ENCODE measurements around the gene RNF168.
"Not testable (repeated sequence)": the region's sequence is repeated elsewhere in the genome, so short reads cannot be mapped to it uniquely, and the experiment has no call there.

Gene RNF168

DNA sequence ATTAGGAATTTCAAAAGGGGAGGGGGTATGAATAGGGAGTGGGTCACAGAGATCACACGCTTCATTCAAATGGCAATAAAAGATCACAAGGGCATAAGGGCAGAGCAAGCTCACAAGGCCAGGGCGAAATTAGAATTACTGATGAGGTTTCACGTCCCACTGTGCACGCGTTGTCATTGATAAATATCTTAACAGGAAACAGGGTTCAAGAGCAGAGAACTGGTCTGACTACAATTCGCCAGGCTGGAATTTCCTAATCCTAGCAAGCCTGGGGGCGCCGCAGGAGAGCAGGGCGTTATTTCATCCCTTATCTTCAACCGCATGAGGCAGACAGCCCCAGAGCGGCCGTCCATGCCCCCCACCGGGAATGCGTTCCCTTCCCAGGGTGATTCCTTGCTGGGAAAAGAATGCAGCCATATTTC is 29.7 kb upstream of the RNF168 start:
- Histone ChIP-seq H3K9me3 (ENCODE audit: control insufficient read depth, low read length) (no peaks in the 10 kb centered on the region), H3K4me1 (ENCODE audit: control insufficient read depth, insufficient read depth, low read length, poor library complexity, severe bottlenecking) (peaks cover 6% of the 10 kb centered on the region), H3K36me3 (ENCODE audit: control insufficient read depth, insufficient read depth, low read length) (no peaks in the 10 kb centered on the region), H3K27ac (ENCODE audit: insufficient read depth, low read length, poor library complexity, severe bottlenecking) (no peak overlapping the region), H3K4me3 (ENCODE audit: insufficient read depth, low read depth, low read length, poor library complexity, severe bottlenecking) (no peak overlapping the region), H3K27me3 (replicated peaks; ENCODE audit: control insufficient read depth, insufficient read depth, low read length, poor library complexity, severe bottlenecking) (no peaks in the 10 kb centered on the region)
- no peak for DNase-seq

DNA sequence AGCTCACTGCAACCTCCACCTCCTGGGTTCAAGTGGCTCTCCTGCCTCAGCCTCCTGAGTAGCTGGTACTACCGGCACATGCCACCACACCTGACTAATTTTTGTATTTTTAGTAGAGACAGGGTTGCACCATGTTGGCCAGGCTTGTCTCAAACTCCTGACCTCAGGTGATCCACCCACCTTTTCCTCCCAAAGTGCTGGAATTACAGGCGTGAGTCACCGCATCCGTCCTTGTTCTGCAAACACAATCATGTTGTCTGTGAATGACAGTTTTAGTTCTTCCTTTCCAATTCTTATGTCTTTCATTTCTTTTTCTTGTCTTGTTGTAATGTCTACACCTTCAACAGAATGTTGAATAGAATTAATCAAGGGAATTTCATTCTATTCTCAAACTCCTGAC is 27.9 kb upstream of the RNF168 start:
- peaks cover 6% of the 10 kb centered on the region for H3K4me1 ChIP-seq (ENCODE audit: control insufficient read depth, insufficient read depth, low read length, poor library complexity, severe bottlenecking)
- no peak overlapping the region for H3K27ac ChIP-seq (ENCODE audit: insufficient read depth, low read length, poor library complexity, severe bottlenecking)
- H3K27me3 ChIP-seq (replicated peaks; ENCODE audit: control insufficient read depth, insufficient read depth, low read length, poor library complexity, severe bottlenecking), result no peaks in the 10 kb centered on the region
- H3K4me3 ChIP-seq (ENCODE audit: insufficient read depth, low read depth, low read length, poor library complexity, severe bottlenecking), result no peak overlapping the region
- no peak for DNase-seq
- H3K9me3 ChIP-seq (ENCODE audit: control insufficient read depth, low read length), result no peaks in the 10 kb centered on the region
- H3K36me3 ChIP-seq (ENCODE audit: control insufficient read depth, insufficient read depth, low read length), result no peaks in the 10 kb centered on the region

DNA sequence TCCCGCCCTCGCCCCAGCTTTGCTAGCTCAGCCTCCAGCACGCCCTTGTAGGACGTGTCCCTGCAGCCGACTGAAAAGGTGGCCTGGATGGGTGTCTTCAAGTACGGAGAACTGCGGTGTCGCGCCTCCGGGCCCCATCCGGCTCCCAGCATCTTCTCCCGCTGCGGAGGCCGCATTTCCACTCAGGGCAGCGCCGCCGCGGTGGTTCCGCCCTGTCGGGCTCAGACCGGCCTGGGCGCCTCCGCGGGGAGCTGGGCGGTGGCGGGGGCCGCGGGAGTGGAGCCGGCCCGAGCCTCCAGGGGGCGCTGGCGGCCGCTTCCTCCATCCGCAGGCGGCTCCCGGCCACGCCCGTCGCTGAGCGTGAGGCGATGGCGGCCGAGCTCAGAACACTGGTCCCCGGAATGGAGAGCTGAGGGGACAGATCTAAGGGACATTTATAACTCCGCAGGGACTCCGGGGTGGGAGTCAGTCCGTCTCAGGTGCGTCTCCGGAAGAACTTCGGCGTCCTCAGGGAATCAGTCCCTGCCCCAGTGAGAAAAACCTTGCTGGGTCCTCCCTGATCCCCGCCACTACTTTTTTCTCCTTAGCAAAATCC is 25.2 kb upstream of the RNF168 start:
- Histone ChIP-seq H3K4me1 (ENCODE audit: control insufficient read depth, insufficient read depth, low read length, poor library complexity, severe bottlenecking) (peaks cover 6% of the 10 kb centered on the region), H3K27ac (ENCODE audit: insufficient read depth, low read length, poor library complexity, severe bottlenecking) (no peak overlapping the region), H3K27me3 (replicated peaks; ENCODE audit: control insufficient read depth, insufficient read depth, low read length, poor library complexity, severe bottlenecking) (no peaks in the 10 kb centered on the region), H3K4me3 (ENCODE audit: insufficient read depth, low read depth, low read length, poor library complexity, severe bottlenecking) (peak overlapping the region; percentile 53), H3K9me3 (ENCODE audit: control insufficient read depth, low read length) (no peaks in the 10 kb centered on the region), H3K36me3 (ENCODE audit: control insufficient read depth, insufficient read depth, low read length) (no peaks in the 10 kb centered on the region)
- peak; percentile 28 to 67 (median 45) for DNase-seq

GRCh38 chr3:196525141-196525540 is 21.6 kb upstream of the RNF168 start:
- H3K4me3 ChIP-seq (ENCODE audit: insufficient read depth, low read depth, low read length, poor library complexity, severe bottlenecking), result no peak overlapping the region
- peaks cover 6% of the 10 kb centered on the region for H3K4me1 ChIP-seq (ENCODE audit: control insufficient read depth, insufficient read depth, low read length, poor library complexity, severe bottlenecking)
- DNase-seq, result no peak
- no peak overlapping the region for H3K27ac ChIP-seq (ENCODE audit: insufficient read depth, low read length, poor library complexity, severe bottlenecking)
- peaks cover 2% of the 10 kb centered on the region for H3K9me3 ChIP-seq (ENCODE audit: control insufficient read depth, low read length)
- H3K27me3 ChIP-seq (replicated peaks; ENCODE audit: control insufficient read depth, insufficient read depth, low read length, poor library complexity, severe bottlenecking), result no peaks in the 10 kb centered on the region
- H3K36me3 ChIP-seq (ENCODE audit: control insufficient read depth, insufficient read depth, low read length), result no peaks in the 10 kb centered on the region

DNA sequence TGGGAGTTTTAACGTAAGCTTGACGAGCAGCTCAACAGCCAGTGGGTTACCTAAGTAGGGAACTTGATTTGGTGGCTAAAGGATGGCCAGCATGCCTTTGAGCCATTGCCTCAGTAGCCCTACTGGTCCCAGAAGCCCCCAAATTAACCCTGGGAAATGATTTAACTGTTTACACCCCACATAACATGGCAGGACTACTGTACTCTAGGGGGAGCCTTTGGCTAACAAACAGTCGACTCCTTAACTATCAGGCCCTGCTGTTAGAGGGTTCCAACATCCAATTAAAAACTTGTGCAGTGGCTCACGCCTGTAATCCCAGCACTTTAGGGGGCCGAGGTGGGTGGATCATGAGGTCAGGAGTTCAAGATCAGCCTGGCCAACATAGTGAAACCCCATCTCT is 21.0 kb upstream of the RNF168 start:
- Histone ChIP-seq H3K27me3 (replicated peaks; ENCODE audit: control insufficient read depth, insufficient read depth, low read length, poor library complexity, severe bottlenecking) (no peaks in the 10 kb centered on the region), H3K4me3 (ENCODE audit: insufficient read depth, low read depth, low read length, poor library complexity, severe bottlenecking) (no peak overlapping the region), H3K27ac (ENCODE audit: insufficient read depth, low read length, poor library complexity, severe bottlenecking) (no peak overlapping the region), H3K9me3 (ENCODE audit: control insufficient read depth, low read length) (peaks cover 8% of the 10 kb centered on the region), H3K4me1 (ENCODE audit: control insufficient read depth, insufficient read depth, low read length, poor library complexity, severe bottlenecking) (peaks cover 6% of the 10 kb centered on the region), H3K36me3 (ENCODE audit: control insufficient read depth, insufficient read depth, low read length) (no peaks in the 10 kb centered on the region)
- no peak for DNase-seq

- no peak overlapping the region for H3K4me3 ChIP-seq (ENCODE audit: insufficient read depth, low read depth, low read length, poor library complexity, severe bottlenecking)
- H3K9me3 ChIP-seq (ENCODE audit: control insufficient read depth, low read length), result peaks cover 12% of the 10 kb centered on the region
- H3K4me1 ChIP-seq (ENCODE audit: control insufficient read depth, insufficient read depth, low read length, poor library complexity, severe bottlenecking), result peaks cover 5% of the 10 kb centered on the region
- no peak overlapping the region for H3K27ac ChIP-seq (ENCODE audit: insufficient read depth, low read length, poor library complexity, severe bottlenecking)
- no peak for DNase-seq
- H3K27me3 ChIP-seq (replicated peaks; ENCODE audit: control insufficient read depth, insufficient read depth, low read length, poor library complexity, severe bottlenecking), result no peaks in the 10 kb centered on the region
- H3K36me3 ChIP-seq (ENCODE audit: control insufficient read depth, insufficient read depth, low read length), result no peaks in the 10 kb centered on the region
These were observed 20.3 kb upstream of the RNF168 start for GRCh38 chr3:196523841-196524240.

GRCh38 chr3:196521291-196521690 is 17.7 kb upstream of the RNF168 start:
- H3K9me3 ChIP-seq (ENCODE audit: control insufficient read depth, low read length), result peaks cover 12% of the 10 kb centered on the region
- H3K4me1 ChIP-seq (ENCODE audit: control insufficient read depth, insufficient read depth, low read length, poor library complexity, severe bottlenecking); H3K36me3 ChIP-seq (ENCODE audit: control insufficient read depth, insufficient read depth, low read length); DNase-seq; H3K27ac ChIP-seq (ENCODE audit: insufficient read depth, low read length, poor library complexity, severe bottlenecking); H3K4me3 ChIP-seq (ENCODE audit: insufficient read depth, low read depth, low read length, poor library complexity, severe bottlenecking); H3K27me3 ChIP-seq (replicated peaks; ENCODE audit: control insufficient read depth, insufficient read depth, low read length, poor library complexity, severe bottlenecking): not testable (repeated sequence)

GRCh38 chr3:196519718-196520082 is 16.1 kb upstream of the RNF168 start:
- no peak for DNase-seq
- H3K9me3 ChIP-seq (ENCODE audit: control insufficient read depth, low read length), result peaks cover 12% of the 10 kb centered on the region

GRCh38 chr3:196518966-196519717 is 15.6 kb upstream of the RNF168 start:
- Histone ChIP-seq H3K36me3 (ENCODE audit: control insufficient read depth, insufficient read depth, low read length) (no peaks in the 10 kb centered on the region), H3K27ac (ENCODE audit: insufficient read depth, low read length, poor library complexity, severe bottlenecking) (no peak overlapping the region), H3K27me3 (replicated peaks; ENCODE audit: control insufficient read depth, insufficient read depth, low read length, poor library complexity, severe bottlenecking) (no peaks in the 10 kb centered on the region), H3K4me1 (ENCODE audit: control insufficient read depth, insufficient read depth, low read length, poor library complexity, severe bottlenecking) (no peaks in the 10 kb centered on the region), H3K9me3 (ENCODE audit: control insufficient read depth, low read length) (peaks cover 12% of the 10 kb centered on the region), H3K4me3 (ENCODE audit: insufficient read depth, low read depth, low read length, poor library complexity, severe bottlenecking) (no peak overlapping the region)
- peak; percentile 13 to 61 (median 41) for DNase-seq

More at GRCh38 chr3:196519718-196520082, 16.1 kb upstream of the RNF168 start:
- no peak overlapping the region for H3K4me3 ChIP-seq (ENCODE audit: insufficient read depth, low read depth, low read length, poor library complexity, severe bottlenecking)
- no peaks in the 10 kb centered on the region for H3K4me1 ChIP-seq (ENCODE audit: control insufficient read depth, insufficient read depth, low read length, poor library complexity, severe bottlenecking)
- no peaks in the 10 kb centered on the region for H3K27me3 ChIP-seq (replicated peaks; ENCODE audit: control insufficient read depth, insufficient read depth, low read length, poor library complexity, severe bottlenecking)
- H3K27ac ChIP-seq (ENCODE audit: insufficient read depth, low read length, poor library complexity, severe bottlenecking), result no peak overlapping the region
- H3K36me3 ChIP-seq (ENCODE audit: control insufficient read depth, insufficient read depth, low read length), result no peaks in the 10 kb centered on the region

DNA sequence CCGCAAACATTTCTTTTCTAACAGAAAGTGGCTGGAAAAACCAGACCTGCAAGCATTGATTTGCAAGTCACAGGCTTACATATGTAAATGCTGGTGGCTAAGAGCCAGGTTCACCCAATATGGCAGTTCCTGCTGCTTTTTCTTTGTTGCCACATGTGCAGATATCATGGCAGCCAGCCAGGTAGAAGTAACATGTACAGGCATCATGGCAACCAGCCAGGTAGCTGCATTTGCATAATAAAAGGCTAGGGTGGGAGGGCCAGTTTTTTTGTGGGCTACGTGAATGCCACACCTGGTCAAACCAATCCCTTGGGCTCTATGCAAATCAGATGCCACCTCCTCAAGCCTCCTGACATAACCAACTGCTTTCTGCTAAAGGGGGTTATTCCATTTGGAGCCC is 14.4 kb upstream of the RNF168 start:
- H3K9me3 ChIP-seq (ENCODE audit: control insufficient read depth, low read length), result peaks cover 12% of the 10 kb centered on the region

More for the DNA sequence above, 14.4 kb upstream of the RNF168 start:
- H3K4me1 ChIP-seq (ENCODE audit: control insufficient read depth, insufficient read depth, low read length, poor library complexity, severe bottlenecking), result no peaks in the 10 kb centered on the region
- DNase-seq, result no peak
- no peak overlapping the region for H3K27ac ChIP-seq (ENCODE audit: insufficient read depth, low read length, poor library complexity, severe bottlenecking)
- H3K27me3 ChIP-seq (replicated peaks; ENCODE audit: control insufficient read depth, insufficient read depth, low read length, poor library complexity, severe bottlenecking), result no peaks in the 10 kb centered on the region
- no peak overlapping the region for H3K4me3 ChIP-seq (ENCODE audit: insufficient read depth, low read depth, low read length, poor library complexity, severe bottlenecking)
- H3K36me3 ChIP-seq (ENCODE audit: control insufficient read depth, insufficient read depth, low read length), result no peaks in the 10 kb centered on the region
